ENCODE results near the gene ZKSCAN8.

Gene ZKSCAN8

GRCh38 chr6:28152531-28152930 lies 10.8 kb downstream of the ZKSCAN8 start:
- Histone ChIP-seq H2BK120ac (ENCODE audit: low read depth, low read length) (no peak overlapping the region), H3K23ac (ENCODE audit: low read length in 2 of 2) (no peak overlapping the region), H3K4ac (ENCODE audit: low read depth in 1 of 2, low read length in 2 of 2) (no peak overlapping the region), H3K4me3 (ENCODE audit: insufficient read depth in 1 of 2, low read depth in 1 of 2, low read length in 2 of 2) (no peak overlapping the region), H2BK15ac (ENCODE audit: low read depth, poor library complexity, severe bottlenecking) (no peak overlapping the region), H3K27me3 (ENCODE audit: control insufficient read depth in 1 of 2, insufficient read depth in 1 of 2, low read length in 2 of 2) (no peaks in the 10 kb centered on the region), H3K36me3 (ENCODE audit: control insufficient read depth in 1 of 2, insufficient read depth in 2 of 2, low read depth in 1 of 2, low read length in 2 of 2) (peaks cover 31 to 100% of the 10 kb centered on the region in 2 experiments), H3K27ac (ENCODE audit: low read length, poor library complexity, severe bottlenecking) (no peak overlapping the region), H2AFZ (ENCODE audit: low read depth, low read length) (no peak overlapping the region), H3K18ac (ENCODE audit: low read depth in 1 of 2, low read length in 2 of 2) (no peak overlapping the region), H3K9me3 (ENCODE audit: control insufficient read depth, low read length) (peaks cover 14% of the 10 kb centered on the region), H3K4me1 (ENCODE audit: control insufficient read depth, insufficient read depth, low read depth, low read length) (no peaks in the 10 kb centered on the region), H2AK5ac (ENCODE audit: low read length, severe bottlenecking) (no peak overlapping the region), H4K91ac (ENCODE audit: low read length) (no peak overlapping the region), H3K9ac (ENCODE audit: low read length) (no peak overlapping the region), H3K14ac (ENCODE audit: low read length in 2 of 2) (no peak overlapping the region), H3K4me2 (ENCODE audit: low read length, poor library complexity, severe bottlenecking) (no peak overlapping the region), H4K8ac (ENCODE audit: low read length) (no peak overlapping the region), H2BK5ac (ENCODE audit: low read depth, low read length, poor library complexity, severe bottlenecking) (no peak overlapping the region), H2BK12ac (ENCODE audit: low read length in 2 of 2) (no peak overlapping the region), H3K79me1 (replicated peaks; ENCODE audit: low read length, poor library complexity, severe bottlenecking) (peaks cover 24% of the 10 kb centered on the region)
- whole genome bisulfite sequencing = 100% methylated on average over 2 of the region's 2 CpGs
- no peak for DNase-seq

- no peak overlapping the region for H4K91ac ChIP-seq (ENCODE audit: low read length)
- no peak overlapping the region for H2BK15ac ChIP-seq (ENCODE audit: low read depth, poor library complexity, severe bottlenecking)
- H3K9ac ChIP-seq (ENCODE audit: low read length) = no peak overlapping the region
- H3K4me3 ChIP-seq (ENCODE audit: insufficient read depth in 1 of 2, low read depth in 1 of 2, low read length in 2 of 2) = no peak overlapping the region
- H2BK120ac ChIP-seq (ENCODE audit: low read depth, low read length) = no peak overlapping the region
- no peak for DNase-seq
- H3K4me2 ChIP-seq (ENCODE audit: low read length, poor library complexity, severe bottlenecking) = no peak overlapping the region
- H3K4ac ChIP-seq (ENCODE audit: low read depth in 1 of 2, low read length in 2 of 2) = no peak overlapping the region
- H3K4me1 ChIP-seq (ENCODE audit: control insufficient read depth, insufficient read depth, low read depth, low read length) = no peaks in the 10 kb centered on the region
- H3K18ac ChIP-seq (ENCODE audit: low read depth in 1 of 2, low read length in 2 of 2) = no peak overlapping the region
- H3K27me3 ChIP-seq (ENCODE audit: control insufficient read depth in 1 of 2, insufficient read depth in 1 of 2, low read length in 2 of 2) = no peaks in the 10 kb centered on the region
- peaks cover 28 to 98% of the 10 kb centered on the region in 2 experiments for H3K36me3 ChIP-seq (ENCODE audit: control insufficient read depth in 1 of 2, insufficient read depth in 2 of 2, low read depth in 1 of 2, low read length in 2 of 2)
- no peak overlapping the region for H2AK5ac ChIP-seq (ENCODE audit: low read length, severe bottlenecking)
- no peak overlapping the region for H4K8ac ChIP-seq (ENCODE audit: low read length)
- peaks cover 16% of the 10 kb centered on the region for H3K79me1 ChIP-seq (replicated peaks; ENCODE audit: low read length, poor library complexity, severe bottlenecking)
- peaks cover 14% of the 10 kb centered on the region for H3K9me3 ChIP-seq (ENCODE audit: control insufficient read depth, low read length)
- no peak overlapping the region for H2BK12ac ChIP-seq (ENCODE audit: low read length in 2 of 2)
- no peak overlapping the region for H3K23ac ChIP-seq (ENCODE audit: low read length in 2 of 2)
- H3K14ac ChIP-seq (ENCODE audit: low read length in 2 of 2) = no peak overlapping the region
- no peak overlapping the region for H3K27ac ChIP-seq (ENCODE audit: low read length, poor library complexity, severe bottlenecking)
- 100% methylated on average over 1 of the region's 1 CpG for WGBS
- H2AFZ ChIP-seq (ENCODE audit: low read depth, low read length) = no peak overlapping the region
- no peak overlapping the region for H2BK5ac ChIP-seq (ENCODE audit: low read depth, low read length, poor library complexity, severe bottlenecking)
Observed at GRCh38 chr6:28153546-28153945, 11.9 kb downstream of the ZKSCAN8 start.

- Histone ChIP-seq H3K4me2 (ENCODE audit: low read length, poor library complexity, severe bottlenecking) (no peak overlapping the region), H3K9me3 (ENCODE audit: control insufficient read depth, low read length) (peaks cover 14% of the 10 kb centered on the region), H3K79me1 (replicated peaks; ENCODE audit: low read length, poor library complexity, severe bottlenecking) (peaks cover 11% of the 10 kb centered on the region), H3K36me3 (ENCODE audit: control insufficient read depth in 1 of 2, insufficient read depth in 2 of 2, low read depth in 1 of 2, low read length in 2 of 2) (peaks cover 25 to 96% of the 10 kb centered on the region in 2 experiments), H3K4me3 (ENCODE audit: insufficient read depth in 1 of 2, low read depth in 1 of 2, low read length in 2 of 2) (no peak overlapping the region), H3K23ac (ENCODE audit: low read length in 2 of 2) (no peak overlapping the region), H2BK5ac (ENCODE audit: low read depth, low read length, poor library complexity, severe bottlenecking) (no peak overlapping the region), H2BK120ac (ENCODE audit: low read depth, low read length) (no peak overlapping the region), H3K4ac (ENCODE audit: low read depth in 1 of 2, low read length in 2 of 2) (no peak overlapping the region), H4K91ac (ENCODE audit: low read length) (no peak overlapping the region), H2BK12ac (ENCODE audit: low read length in 2 of 2) (no peak overlapping the region), H2AFZ (ENCODE audit: low read depth, low read length) (no peak overlapping the region), H2BK15ac (ENCODE audit: low read depth, poor library complexity, severe bottlenecking) (no peak overlapping the region), H3K9ac (ENCODE audit: low read length) (no peak overlapping the region), H3K4me1 (ENCODE audit: control insufficient read depth, insufficient read depth, low read depth, low read length) (no peaks in the 10 kb centered on the region), H4K8ac (ENCODE audit: low read length) (no peak overlapping the region), H3K27ac (ENCODE audit: low read length, poor library complexity, severe bottlenecking) (no peak overlapping the region), H3K18ac (ENCODE audit: low read depth in 1 of 2, low read length in 2 of 2) (no peak overlapping the region), H2AK5ac (ENCODE audit: low read length, severe bottlenecking) (no peak overlapping the region), H3K14ac (ENCODE audit: low read length in 2 of 2) (no peak overlapping the region), H3K27me3 (ENCODE audit: control insufficient read depth in 1 of 2, insufficient read depth in 1 of 2, low read length in 2 of 2) (no peaks in the 10 kb centered on the region)
- DNase-seq = no peak
Observed at GRCh38 chr6:28154357-28154756, 12.7 kb downstream of the ZKSCAN8 start.

- Histone ChIP-seq H3K4ac (ENCODE audit: low read depth in 1 of 2, low read length in 2 of 2) (no peak overlapping the region), H3K27me3 (ENCODE audit: control insufficient read depth in 1 of 2, insufficient read depth in 1 of 2, low read length in 2 of 2) (no peaks in the 10 kb centered on the region), H2AFZ (ENCODE audit: low read depth, low read length) (no peak overlapping the region), H3K14ac (ENCODE audit: low read length in 2 of 2) (no peak overlapping the region), H4K8ac (ENCODE audit: low read length) (no peak overlapping the region), H2AK5ac (ENCODE audit: low read length, severe bottlenecking) (no peak overlapping the region), H2BK15ac (ENCODE audit: low read depth, poor library complexity, severe bottlenecking) (no peak overlapping the region), H3K36me3 (ENCODE audit: control insufficient read depth in 1 of 2, insufficient read depth in 2 of 2, low read depth in 1 of 2, low read length in 2 of 2) (peaks cover 10 to 56% of the 10 kb centered on the region in 2 experiments), H3K27ac (ENCODE audit: low read length, poor library complexity, severe bottlenecking) (no peak overlapping the region), H3K79me1 (replicated peaks; ENCODE audit: low read length, poor library complexity, severe bottlenecking) (peaks cover 2% of the 10 kb centered on the region), H3K9me3 (ENCODE audit: control insufficient read depth, low read length) (peaks cover 5% of the 10 kb centered on the region), H3K4me3 (ENCODE audit: insufficient read depth in 1 of 2, low read depth in 1 of 2, low read length in 2 of 2) (no peak overlapping the region), H3K23ac (ENCODE audit: low read length in 2 of 2) (no peak overlapping the region), H2BK5ac (ENCODE audit: low read depth, low read length, poor library complexity, severe bottlenecking) (no peak overlapping the region), H2BK12ac (ENCODE audit: low read length in 2 of 2) (no peak overlapping the region), H2BK120ac (ENCODE audit: low read depth, low read length) (no peak overlapping the region), H3K9ac (ENCODE audit: low read length) (no peak overlapping the region), H3K18ac (ENCODE audit: low read depth in 1 of 2, low read length in 2 of 2) (no peak overlapping the region), H4K91ac (ENCODE audit: low read length) (no peak overlapping the region), H3K4me1 (ENCODE audit: control insufficient read depth, insufficient read depth, low read depth, low read length) (peaks cover 1% of the 10 kb centered on the region), H3K4me2 (ENCODE audit: low read length, poor library complexity, severe bottlenecking) (no peak overlapping the region)
- no peak for DNase-seq
- WGBS = 96% methylated on average over 3 of the region's 3 CpGs
Observed at GRCh38 chr6:28158318-28158717, 16.6 kb downstream of the ZKSCAN8 start.
